Measurements from ENCODE around the gene GALNT10.

Gene GALNT10

DNA sequence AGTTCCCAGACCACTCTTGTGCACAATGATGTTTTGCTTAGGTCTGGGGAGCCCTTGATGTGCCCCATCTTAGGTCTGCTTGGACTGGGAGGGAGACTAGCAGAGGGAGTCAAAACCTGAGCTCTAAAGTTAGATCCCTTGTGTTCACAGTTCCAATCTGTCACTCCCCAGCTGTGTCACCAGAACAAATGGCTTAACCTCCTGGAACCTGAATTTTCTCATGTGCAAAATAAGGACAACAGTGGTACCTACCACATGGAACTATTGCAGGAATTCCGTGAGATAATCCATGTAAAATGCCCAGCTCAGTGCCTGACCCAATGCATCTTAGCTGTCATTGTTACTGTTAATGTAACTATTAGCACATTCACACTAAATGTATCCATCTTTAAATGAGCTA, 45.5 kb downstream of the GALNT10 start:
- no peak for DNase-seq (ENCODE audit: low spot score)
- no peak for FAIRE-seq

- DNase-seq (ENCODE audit: low spot score) (no peak), FAIRE-seq (no peak)
Observed at GRCh38 chr5:154236536-154237375, 46.2 kb downstream of the GALNT10 start.

DNA sequence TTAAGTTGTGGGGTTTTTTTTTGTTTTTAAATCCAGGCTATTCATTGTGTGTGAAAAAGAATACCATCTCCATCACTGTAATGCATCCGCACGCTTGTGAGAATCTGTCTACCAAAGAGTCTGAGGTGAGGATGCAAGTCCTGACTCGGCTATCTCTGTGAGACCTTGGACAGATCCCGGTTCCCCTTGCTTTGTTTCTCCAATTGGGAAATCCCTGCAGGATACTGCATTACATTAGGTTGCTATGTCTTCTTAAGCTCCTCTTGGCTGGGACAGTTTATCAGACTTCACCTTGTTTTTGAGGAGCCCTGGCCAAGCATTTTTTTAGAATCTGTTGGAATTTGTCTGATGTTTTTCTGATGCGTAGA, 46.8 kb downstream of the GALNT10 start:
- FAIRE-seq (no peak), DNase-seq (ENCODE audit: low spot score) (no peak)

DNA sequence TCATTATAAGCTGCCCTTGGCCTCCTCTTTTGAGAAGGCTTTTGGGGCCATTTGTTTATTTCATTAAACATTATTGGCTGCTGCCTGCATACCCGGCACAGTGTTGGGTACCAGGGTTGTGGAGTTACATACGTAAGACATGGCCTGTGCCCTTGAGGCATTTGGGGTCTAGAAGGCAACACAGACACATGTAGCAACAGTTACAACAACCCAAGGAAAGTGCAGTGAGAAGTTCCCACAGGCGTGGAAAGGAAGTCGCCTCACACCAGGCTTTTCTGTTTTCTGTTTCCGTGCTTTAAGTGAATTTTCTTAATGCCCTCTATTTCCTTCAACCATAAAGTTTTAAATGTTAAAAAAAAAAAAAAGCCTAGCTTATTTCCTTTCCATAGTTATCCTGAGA, 47.4 kb downstream of the GALNT10 start:
- no peak for DNase-seq (ENCODE audit: low spot score)
- FAIRE-seq, result no peak

DNA sequence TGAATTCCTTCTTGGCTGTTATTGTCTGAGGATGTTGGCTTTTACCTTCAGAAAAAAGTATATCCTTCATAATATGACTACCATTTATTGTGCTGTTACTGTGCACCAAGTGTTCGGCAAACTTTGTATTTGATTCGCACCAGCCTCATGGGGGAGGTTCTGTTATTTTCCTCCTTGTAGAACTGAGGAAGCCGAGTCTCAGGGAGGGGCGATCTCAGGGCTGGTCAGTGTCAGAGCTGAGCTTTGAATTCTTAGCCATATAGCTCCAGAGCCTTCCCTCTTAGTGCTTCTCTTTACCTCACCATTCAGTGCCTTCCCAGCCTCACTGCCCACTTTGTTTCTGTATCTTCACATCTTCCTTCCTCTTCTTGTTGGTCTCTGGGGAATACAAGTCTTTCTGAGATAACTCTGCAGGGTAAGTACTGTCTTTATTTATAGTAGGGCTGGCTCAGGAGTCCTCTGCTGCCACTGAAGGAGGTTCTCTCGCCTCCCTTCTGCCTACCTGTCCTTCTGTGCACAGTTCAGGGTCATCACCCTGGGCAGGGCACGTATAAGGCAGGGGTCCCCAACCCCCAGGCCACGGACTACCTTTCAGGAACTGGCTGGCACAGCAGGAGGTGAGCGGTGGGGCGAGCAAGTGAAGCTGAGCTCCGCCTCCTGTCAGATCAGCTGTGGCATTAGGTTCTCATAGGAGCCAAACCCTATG, 48.4 kb downstream of the GALNT10 start:
- FAIRE-seq, result no peak

GRCh38 chr5:154240595-154240994, 50.1 kb downstream of the GALNT10 start:
- FAIRE-seq (no peak), DNase-seq (ENCODE audit: low spot score) (no peak)

More for the DNA sequence above, 48.4 kb downstream of the GALNT10 start:
- DNase-seq (ENCODE audit: low spot score), result no peak

- DNase-seq (ENCODE audit: low spot score) (no peak), FAIRE-seq (no peak)
Observed at GRCh38 chr5:154241021-154241420, 50.5 kb downstream of the GALNT10 start.

DNA sequence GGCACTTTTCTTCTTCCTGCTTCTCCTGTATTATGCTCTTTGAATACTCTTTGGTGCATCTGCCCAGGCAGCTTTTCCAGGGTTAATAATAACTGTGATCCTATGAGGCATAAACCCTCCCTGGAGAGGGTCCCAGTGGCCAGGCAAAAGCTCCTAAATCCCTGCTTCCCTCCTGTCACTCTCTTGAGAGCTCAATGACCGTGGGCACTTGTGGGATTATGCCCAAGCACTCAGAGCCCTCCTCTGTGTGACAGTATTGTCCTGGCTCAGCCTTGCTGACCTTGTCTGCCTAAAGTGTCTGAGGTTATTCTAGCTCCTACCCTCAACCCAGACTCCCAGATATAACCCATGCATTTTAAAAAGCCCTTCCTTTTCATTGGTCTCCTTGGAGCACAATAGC, 51.9 kb downstream of the GALNT10 start:
- FAIRE-seq (no peak), DNase-seq (ENCODE audit: low spot score) (no peak)

DNA sequence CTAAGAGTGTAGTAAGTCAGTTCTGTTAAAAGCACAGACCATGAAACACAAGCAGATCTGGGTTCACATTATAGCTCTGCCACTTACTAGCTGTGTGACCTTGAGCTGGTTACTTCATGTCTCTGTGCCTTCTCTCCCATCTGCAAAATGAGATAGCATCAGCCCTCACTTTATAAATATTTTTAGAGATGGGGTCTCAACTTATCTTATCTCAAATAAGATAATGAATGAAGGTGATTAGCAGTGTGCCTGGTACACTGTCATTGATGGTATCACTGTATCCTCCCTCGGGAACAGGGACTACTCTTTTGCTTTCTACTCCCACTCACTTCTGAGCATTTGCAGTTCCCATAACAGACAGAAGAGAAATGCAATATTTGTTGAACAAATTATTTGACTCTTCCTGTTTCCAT, 52.4 kb downstream of the GALNT10 start:
- FAIRE-seq (no peak), DNase-seq (ENCODE audit: low spot score) (no peak)

DNA sequence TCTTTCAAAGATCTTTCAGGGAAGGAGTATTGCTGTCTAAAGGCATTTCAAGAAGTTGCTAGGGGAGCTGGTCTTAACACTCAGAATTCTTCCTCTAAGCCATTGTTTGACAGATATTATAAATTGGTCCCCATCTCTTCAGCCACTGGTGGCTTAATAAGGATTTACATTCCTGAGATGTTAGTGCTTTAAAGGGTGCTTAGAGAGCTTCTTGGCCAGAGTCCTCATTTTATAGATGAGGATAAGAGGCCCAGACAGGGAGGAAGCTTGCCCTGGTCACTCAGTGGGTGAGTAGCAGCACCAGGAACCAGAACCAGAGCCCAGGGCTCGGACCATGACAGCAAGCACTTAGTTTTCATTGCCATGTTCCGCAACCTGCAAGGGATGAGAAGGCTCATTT, 53.2 kb downstream of the GALNT10 start:
- DNase-seq (ENCODE audit: low spot score) (no peak), FAIRE-seq (no peak)

DNA sequence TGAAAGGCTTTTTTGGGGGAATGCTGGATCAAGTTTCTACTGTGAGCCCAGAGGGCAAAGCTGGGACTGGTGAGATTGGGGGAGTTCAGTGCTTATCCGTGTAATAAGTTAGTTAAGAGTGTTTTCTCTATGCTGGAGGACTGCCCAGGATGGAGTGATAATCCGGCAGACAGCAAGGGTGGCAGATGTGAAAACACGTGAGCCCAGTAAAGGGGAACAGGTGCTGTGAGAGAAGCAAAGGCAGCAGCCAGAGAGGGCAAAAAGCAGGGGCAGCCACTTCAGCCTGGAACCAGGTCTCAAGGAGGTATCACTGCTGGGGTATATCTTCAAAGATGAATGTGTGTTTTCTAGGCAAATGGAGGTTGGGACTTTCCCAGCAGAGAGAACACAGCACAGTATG, 53.9 kb downstream of the GALNT10 start:
- DNase-seq (ENCODE audit: low spot score) (no peak), FAIRE-seq (no peak)

- FAIRE-seq, result no peak
Observed at GRCh38 chr5:154248691-154249090, 58.2 kb downstream of the GALNT10 start.

GRCh38 chr5:154249826-154250225, 59.3 kb downstream of the GALNT10 start:
- DNase-seq (ENCODE audit: low spot score) (no peak), FAIRE-seq (no peak)

More at GRCh38 chr5:154248691-154249090, 58.2 kb downstream of the GALNT10 start:
- no peak for DNase-seq (ENCODE audit: low spot score)

DNA sequence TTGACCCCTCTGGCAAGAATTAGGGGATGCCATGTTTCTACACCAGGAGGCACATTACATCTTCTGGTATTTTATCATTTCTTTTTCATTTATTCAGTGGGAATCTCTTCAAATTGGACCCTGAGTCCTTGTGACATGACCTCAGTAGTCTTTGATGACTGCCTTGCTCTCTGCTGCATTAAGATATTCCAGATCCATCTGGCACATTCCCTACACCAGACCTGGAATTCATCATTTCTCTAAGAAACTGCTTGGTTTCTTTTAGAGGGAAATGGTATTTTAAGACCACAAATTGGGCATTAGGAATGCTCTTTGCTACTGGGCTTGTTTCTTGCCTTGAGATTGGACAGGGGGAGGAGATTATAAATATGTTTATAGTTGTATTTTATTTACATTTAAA, 61.0 kb downstream of the GALNT10 start:
- FAIRE-seq (no peak), DNase-seq (ENCODE audit: low spot score) (no peak)

DNA sequence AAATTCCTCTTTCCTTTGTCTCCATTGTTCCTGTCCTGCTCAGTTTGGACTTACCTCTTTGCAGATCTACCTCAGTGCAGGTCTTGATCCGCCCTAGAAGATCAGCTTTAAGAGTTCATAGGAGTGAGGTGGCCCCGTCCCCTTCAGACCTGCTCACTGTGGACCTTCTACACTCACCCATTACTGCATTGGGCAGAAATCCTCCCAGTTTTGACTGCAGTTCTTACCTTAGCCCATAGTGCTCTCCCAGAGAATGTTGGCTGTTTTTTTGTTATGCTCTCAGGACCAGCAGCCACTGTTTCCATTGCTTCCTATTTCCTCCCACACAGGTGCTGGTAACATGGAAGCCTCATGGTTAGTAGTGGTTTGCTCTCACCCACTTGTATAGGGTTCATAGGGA, 63.3 kb downstream of the GALNT10 start:
- FAIRE-seq (no peak), DNase-seq (ENCODE audit: low spot score) (no peak)

- FAIRE-seq (no peak), DNase-seq (ENCODE audit: low spot score) (no peak)
Observed at GRCh38 chr5:154254896-154255295, 64.4 kb downstream of the GALNT10 start.

GRCh38 chr5:154257046-154257445, 66.5 kb downstream of the GALNT10 start:
- FAIRE-seq (no peak), DNase-seq (ENCODE audit: low spot score) (no peak)

GRCh38 chr5:154258531-154259217, 68.1 kb downstream of the GALNT10 start:
- FAIRE-seq, result no peak

GRCh38 chr5:154260224-154260927, 69.8 kb downstream of the GALNT10 start:
- FAIRE-seq (no peak), DNase-seq (ENCODE audit: low spot score) (no peak)

More at GRCh38 chr5:154258531-154259217, 68.1 kb downstream of the GALNT10 start:
- no peak for DNase-seq (ENCODE audit: low spot score)

GRCh38 chr5:154262342-154262741, 71.8 kb downstream of the GALNT10 start:
- no peak for DNase-seq (ENCODE audit: low spot score)
- no peak for FAIRE-seq

GRCh38 chr5:154264549-154265196, 74.1 kb downstream of the GALNT10 start:
- FAIRE-seq (no peak), DNase-seq (ENCODE audit: low spot score) (no peak)

Measured in RCC 7860 (cell line).